ENCODE measurements around the gene GLG1.
"Not testable (repeated sequence)": the region's sequence is repeated elsewhere in the genome, so short reads cannot be mapped to it uniquely, and the experiment has no call there.

Gene GLG1

DNA sequence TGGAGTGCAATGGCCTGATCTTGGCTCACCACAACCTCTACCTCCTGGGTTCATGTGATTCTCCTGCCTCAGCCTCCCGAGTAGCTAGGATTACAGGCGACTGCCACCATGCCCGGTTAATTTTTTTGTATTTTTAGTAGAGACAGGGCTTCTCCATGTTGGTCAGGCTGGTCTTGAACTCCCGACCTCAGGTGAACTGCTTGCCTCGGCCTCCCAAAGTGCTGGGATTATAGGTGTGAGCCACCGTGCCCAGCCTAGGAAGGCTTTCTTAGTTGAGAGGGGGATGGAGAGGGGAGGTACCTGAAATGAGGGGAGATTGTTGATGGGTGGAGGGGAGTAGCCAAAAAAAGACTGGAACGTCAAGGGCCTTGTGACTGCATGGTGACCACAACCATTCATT lies 193.0 kb downstream of the GLG1 start:
- not testable (repeated sequence) for H3K27ac ChIP-seq (ENCODE audit: low read length, poor library complexity, severe bottlenecking); H3K4me3 ChIP-seq (ENCODE audit: insufficient read depth in 1 of 2, low read depth in 1 of 2, low read length in 2 of 2); H4K91ac ChIP-seq (ENCODE audit: low read length); H2BK12ac ChIP-seq (ENCODE audit: low read length in 2 of 2); H3K4me1 ChIP-seq (ENCODE audit: control insufficient read depth, insufficient read depth, low read depth, low read length); H3K4ac ChIP-seq (ENCODE audit: low read depth in 1 of 2, low read length in 2 of 2); H3K4me2 ChIP-seq (ENCODE audit: low read length, poor library complexity, severe bottlenecking); H2BK5ac ChIP-seq (ENCODE audit: low read depth, low read length, poor library complexity, severe bottlenecking); H4K8ac ChIP-seq (ENCODE audit: low read length); H2BK120ac ChIP-seq (ENCODE audit: low read depth, low read length); H3K18ac ChIP-seq (ENCODE audit: low read depth in 1 of 2, low read length in 2 of 2); DNase-seq; H3K23ac ChIP-seq (ENCODE audit: low read length in 2 of 2); H3K27me3 ChIP-seq (ENCODE audit: control insufficient read depth in 1 of 2, insufficient read depth in 1 of 2, low read length in 2 of 2); H2BK15ac ChIP-seq (ENCODE audit: low read depth, poor library complexity, severe bottlenecking); H3K9me3 ChIP-seq (ENCODE audit: control insufficient read depth, low read length); H3K36me3 ChIP-seq (ENCODE audit: control insufficient read depth in 1 of 2, insufficient read depth in 2 of 2, low read depth in 1 of 2, low read length in 2 of 2); H3K79me1 ChIP-seq (replicated peaks; ENCODE audit: low read length, poor library complexity, severe bottlenecking); H2AFZ ChIP-seq (ENCODE audit: low read depth, low read length); H3K9ac ChIP-seq (ENCODE audit: low read length); H2AK5ac ChIP-seq (ENCODE audit: low read length, severe bottlenecking); H3K14ac ChIP-seq (ENCODE audit: low read length in 2 of 2)
- 76% methylated on average over 6 of the region's 7 CpGs for WGBS

DNA sequence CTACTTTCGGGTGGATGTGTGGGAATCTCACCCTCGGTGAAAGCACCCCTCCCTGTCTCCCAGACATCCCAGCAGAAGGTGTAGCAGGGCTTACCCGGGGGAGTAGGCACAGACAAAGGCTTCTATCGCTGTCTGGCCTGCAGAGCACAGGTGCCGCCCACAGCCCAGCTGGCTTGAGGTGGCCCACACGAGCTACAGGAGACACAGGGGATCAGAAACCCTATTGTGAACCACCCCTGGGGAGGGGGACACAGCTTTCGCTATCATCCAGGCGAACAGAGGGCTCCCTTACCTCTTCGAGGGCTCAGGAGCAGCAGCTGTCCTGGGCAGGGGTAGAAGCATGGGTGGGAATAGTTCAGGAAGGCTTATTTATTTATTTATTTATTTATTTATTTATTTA lies 193.4 kb downstream of the GLG1 start:
- H2BK15ac ChIP-seq (ENCODE audit: low read depth, poor library complexity, severe bottlenecking); H3K27ac ChIP-seq (ENCODE audit: low read length, poor library complexity, severe bottlenecking); H2AFZ ChIP-seq (ENCODE audit: low read depth, low read length); H3K18ac ChIP-seq (ENCODE audit: low read depth in 1 of 2, low read length in 2 of 2); H2AK5ac ChIP-seq (ENCODE audit: low read length, severe bottlenecking); H2BK12ac ChIP-seq (ENCODE audit: low read length in 2 of 2); DNase-seq; H3K27me3 ChIP-seq (ENCODE audit: control insufficient read depth in 1 of 2, insufficient read depth in 1 of 2, low read length in 2 of 2); H3K79me1 ChIP-seq (replicated peaks; ENCODE audit: low read length, poor library complexity, severe bottlenecking); H2BK120ac ChIP-seq (ENCODE audit: low read depth, low read length); H3K4ac ChIP-seq (ENCODE audit: low read depth in 1 of 2, low read length in 2 of 2); H3K4me1 ChIP-seq (ENCODE audit: control insufficient read depth, insufficient read depth, low read depth, low read length); H3K9me3 ChIP-seq (ENCODE audit: control insufficient read depth, low read length); H3K36me3 ChIP-seq (ENCODE audit: control insufficient read depth in 1 of 2, insufficient read depth in 2 of 2, low read depth in 1 of 2, low read length in 2 of 2); H3K4me3 ChIP-seq (ENCODE audit: insufficient read depth in 1 of 2, low read depth in 1 of 2, low read length in 2 of 2); H3K23ac ChIP-seq (ENCODE audit: low read length in 2 of 2); H3K14ac ChIP-seq (ENCODE audit: low read length in 2 of 2); H3K9ac ChIP-seq (ENCODE audit: low read length); H4K91ac ChIP-seq (ENCODE audit: low read length); H4K8ac ChIP-seq (ENCODE audit: low read length); H2BK5ac ChIP-seq (ENCODE audit: low read depth, low read length, poor library complexity, severe bottlenecking); H3K4me2 ChIP-seq (ENCODE audit: low read length, poor library complexity, severe bottlenecking): not testable (repeated sequence)
- WGBS = 96% methylated on average over 3 of the region's 9 CpGs

DNA sequence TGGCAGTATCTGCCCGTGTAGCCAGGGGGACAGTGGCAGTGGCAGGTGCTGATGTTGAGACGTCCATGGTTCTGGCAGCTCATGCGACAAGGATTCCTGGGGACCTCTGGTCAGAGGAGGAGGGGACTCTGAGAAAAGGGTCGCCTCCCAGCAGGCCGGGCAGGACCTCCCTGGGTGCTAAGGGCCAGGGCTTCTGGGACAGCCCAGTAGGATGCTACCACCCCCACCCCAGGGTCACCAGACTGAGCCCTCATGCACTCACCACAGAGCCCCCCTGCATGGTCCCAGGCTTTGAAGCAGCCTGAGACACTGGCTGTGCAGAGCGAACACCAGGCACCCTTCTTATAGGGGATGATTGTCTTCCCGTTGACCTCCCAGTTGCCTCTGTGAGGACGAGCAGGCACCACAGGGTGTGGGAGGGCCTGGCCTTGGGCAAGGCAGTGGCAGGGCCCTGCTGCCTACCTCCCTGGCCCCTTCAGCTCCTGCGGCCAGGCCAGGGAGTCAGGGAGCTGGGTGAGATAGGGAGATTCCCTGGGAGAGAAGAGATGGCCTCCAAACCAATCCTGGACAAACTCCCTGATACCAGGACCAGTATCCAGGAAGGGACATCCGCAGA lies 194.0 kb downstream of the GLG1 start:
- WGBS = 66% methylated on average over 2 of the region's 10 CpGs
- not testable (repeated sequence) for H3K4me1 ChIP-seq (ENCODE audit: control insufficient read depth, insufficient read depth, low read depth, low read length); H3K4me3 ChIP-seq (ENCODE audit: insufficient read depth in 1 of 2, low read depth in 1 of 2, low read length in 2 of 2)

DNA sequence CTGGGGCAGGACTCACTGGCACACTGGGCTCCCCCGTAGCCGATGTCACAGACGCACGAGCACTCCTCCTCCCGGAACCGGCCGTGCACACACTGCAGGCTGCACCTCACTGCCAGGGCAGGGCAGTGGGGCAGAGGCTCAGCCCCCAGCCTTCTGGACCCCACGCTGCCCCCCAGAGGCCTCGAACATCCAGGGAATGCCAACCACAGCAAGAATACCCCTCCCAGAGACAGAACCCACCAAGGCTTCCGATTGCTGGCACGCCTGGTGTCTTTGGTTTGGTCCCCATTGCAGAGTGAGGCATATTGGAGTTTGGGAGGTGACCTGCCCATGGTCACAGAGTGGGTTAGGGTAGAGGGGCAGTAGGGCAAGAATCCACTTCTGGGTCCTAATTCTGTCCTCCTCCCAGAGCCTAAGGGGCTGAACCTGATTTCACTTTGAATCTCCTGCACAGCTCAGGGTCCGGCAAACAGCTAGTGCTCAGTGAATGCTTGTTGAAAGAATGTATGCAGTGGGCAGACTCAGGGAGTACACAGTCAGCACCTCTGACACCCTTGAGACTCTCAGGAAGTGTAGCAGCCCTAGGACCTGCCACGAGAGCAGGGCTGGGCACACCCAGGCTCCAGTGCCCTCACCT lies 194.7 kb downstream of the GLG1 start:
- H4K91ac ChIP-seq (ENCODE audit: low read length); H3K4ac ChIP-seq (ENCODE audit: low read depth in 1 of 2, low read length in 2 of 2); H3K4me3 ChIP-seq (ENCODE audit: insufficient read depth in 1 of 2, low read depth in 1 of 2, low read length in 2 of 2); H3K79me1 ChIP-seq (replicated peaks; ENCODE audit: low read length, poor library complexity, severe bottlenecking); H2BK5ac ChIP-seq (ENCODE audit: low read depth, low read length, poor library complexity, severe bottlenecking); H3K14ac ChIP-seq (ENCODE audit: low read length in 2 of 2); H2AFZ ChIP-seq (ENCODE audit: low read depth, low read length); H2BK120ac ChIP-seq (ENCODE audit: low read depth, low read length); H4K8ac ChIP-seq (ENCODE audit: low read length); DNase-seq; H2BK15ac ChIP-seq (ENCODE audit: low read depth, poor library complexity, severe bottlenecking); H3K27me3 ChIP-seq (ENCODE audit: control insufficient read depth in 1 of 2, insufficient read depth in 1 of 2, low read length in 2 of 2); H3K9me3 ChIP-seq (ENCODE audit: control insufficient read depth, low read length); H2AK5ac ChIP-seq (ENCODE audit: low read length, severe bottlenecking); H3K27ac ChIP-seq (ENCODE audit: low read length, poor library complexity, severe bottlenecking); H3K23ac ChIP-seq (ENCODE audit: low read length in 2 of 2); H3K36me3 ChIP-seq (ENCODE audit: control insufficient read depth in 1 of 2, insufficient read depth in 2 of 2, low read depth in 1 of 2, low read length in 2 of 2); H2BK12ac ChIP-seq (ENCODE audit: low read length in 2 of 2); H3K4me1 ChIP-seq (ENCODE audit: control insufficient read depth, insufficient read depth, low read depth, low read length); H3K18ac ChIP-seq (ENCODE audit: low read depth in 1 of 2, low read length in 2 of 2); H3K4me2 ChIP-seq (ENCODE audit: low read length, poor library complexity, severe bottlenecking); H3K9ac ChIP-seq (ENCODE audit: low read length): not testable (repeated sequence)
- WGBS = no CpG with 5 or more reads among the region's 13 CpGs

More for the DNA sequence above, 194.0 kb downstream of the GLG1 start:
- H3K9me3 ChIP-seq (ENCODE audit: control insufficient read depth, low read length); H2AK5ac ChIP-seq (ENCODE audit: low read length, severe bottlenecking); H3K14ac ChIP-seq (ENCODE audit: low read length in 2 of 2); H3K79me1 ChIP-seq (replicated peaks; ENCODE audit: low read length, poor library complexity, severe bottlenecking); H3K36me3 ChIP-seq (ENCODE audit: control insufficient read depth in 1 of 2, insufficient read depth in 2 of 2, low read depth in 1 of 2, low read length in 2 of 2); H4K91ac ChIP-seq (ENCODE audit: low read length); H4K8ac ChIP-seq (ENCODE audit: low read length); H2BK5ac ChIP-seq (ENCODE audit: low read depth, low read length, poor library complexity, severe bottlenecking); H2BK120ac ChIP-seq (ENCODE audit: low read depth, low read length); H3K18ac ChIP-seq (ENCODE audit: low read depth in 1 of 2, low read length in 2 of 2); H3K27ac ChIP-seq (ENCODE audit: low read length, poor library complexity, severe bottlenecking); H3K4ac ChIP-seq (ENCODE audit: low read depth in 1 of 2, low read length in 2 of 2); H3K9ac ChIP-seq (ENCODE audit: low read length); H2BK12ac ChIP-seq (ENCODE audit: low read length in 2 of 2); H2BK15ac ChIP-seq (ENCODE audit: low read depth, poor library complexity, severe bottlenecking); H3K23ac ChIP-seq (ENCODE audit: low read length in 2 of 2); DNase-seq; H2AFZ ChIP-seq (ENCODE audit: low read depth, low read length); H3K27me3 ChIP-seq (ENCODE audit: control insufficient read depth in 1 of 2, insufficient read depth in 1 of 2, low read length in 2 of 2); H3K4me2 ChIP-seq (ENCODE audit: low read length, poor library complexity, severe bottlenecking): not testable (repeated sequence)
